AG04450 (cell line): ENCODE results near the gene MIR17HG. TPM values are rescaled to one million over a fixed set of nuclear protein-coding genes. Genes with fewer than 3 reads are reported as not detected.

Experiments
- CTCF ChIA-PET: fragments of 300-600, 350-600 bp; formaldehyde crosslinking; extraction: SDS; loops from one replicate; lab custom pipeline; 2022; ENCODE audit warnings: antibody characterized with exemption, inconsistent platforms; lab: Charles Lee
- POLR2A ChIA-PET: fragments of 350-600 bp; formaldehyde crosslinking; extraction: SDS; loops from one replicate; lab custom pipeline; 2021; ENCODE audit warnings: antibody characterized with exemption, inconsistent platforms; lab: Yijun Ruan, JAX
- DNase-seq: peaks from one replicate; pipeline ENCODE4 v3.0.0-alpha.2; 2011; ENCODE audit warnings: low read depth, low spot score
- H3K27ac ChIP-seq: one replicate; pipeline ENCODE4 v1.5.1; 2012; ENCODE audit warnings: low read depth, low read length, control low read depth
- H3K27me3 ChIP-seq: one replicate; pipeline ENCODE4 v1.6.0; 2012; ENCODE audit warnings: low read length; ENCODE audit not compliant: control insufficient read depth, insufficient read depth
- H3K4me3 ChIP-seq: 2 replicates; pipeline ENCODE4 v1.5.1; 2011; ENCODE audit warnings: mild to moderate bottlenecking, low read depth, low read length, control low read depth
- H3K9me3 ChIP-seq: 2 replicates; pipeline ENCODE4 v1.5.1; 2012; ENCODE audit warnings: low read length; ENCODE audit not compliant: control insufficient read depth, insufficient read depth
- CTCF ChIP-seq: IDR thresholded peaks from 2 replicates; pipeline ENCODE4 v1.5.1; 2011; ENCODE audit warnings: low read depth, low read length, control low read depth, inconsistent platforms
- polyA plus RNA-seq: library from polyadenylated mRNA; depleted of rRNA; stranded (reverse); fragments of >200 nt; gene quantifications from 2 replicates; pipeline ENCODE4 v1.2.3, GENCODE V29; 2011

Gene MIR17HG
- polyA plus RNA-seq, 1 experiment = 1.3 TPM

DNA sequence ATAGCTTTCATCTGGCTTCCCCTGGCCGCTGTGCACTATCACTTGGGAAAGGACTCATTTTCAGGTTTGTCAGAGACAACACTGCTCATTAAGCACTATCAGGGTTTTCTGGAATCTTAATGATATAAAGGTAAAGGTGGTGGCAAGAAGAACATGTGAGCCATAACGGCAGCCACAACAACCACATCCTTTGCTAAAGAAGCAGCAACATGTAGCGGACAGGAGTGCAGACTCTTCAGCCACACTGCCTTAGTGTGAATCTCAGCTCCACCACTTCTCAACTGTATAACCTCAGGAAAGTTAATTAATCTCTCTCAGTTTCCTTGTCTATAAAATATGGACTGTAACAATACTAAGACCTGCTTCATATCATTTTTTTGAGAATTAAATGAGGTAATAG lies 24.1 kb upstream of the MIR17HG start:
- no peak for TF ChIP-seq CTCF

GRCh38 chr13:91326146-91326545 lies 21.3 kb upstream of the MIR17HG start:
- DNase-seq = no peak
- H3K4me3 ChIP-seq = no peak overlapping the region
- POLR2A ChIA-PET = no interaction called here
- no peak for TF ChIP-seq CTCF
- no peak overlapping the region for H3K27ac ChIP-seq
- CTCF ChIA-PET = interaction anchor here (0.6 to 1.4 kb wide), 3 partner anchors 12 to 309 kb away, joined by 3 read pairs; no protein-coding TSS in a partner anchor
- H3K9me3 ChIP-seq = no peaks in the 10 kb centered on the region
- no peaks in the 10 kb centered on the region for H3K27me3 ChIP-seq

More for the DNA sequence above, 24.1 kb upstream of the MIR17HG start:
- ChIA-PET CTCF (no interaction called here), POLR2A (no interaction called here)
- no peaks in the 10 kb centered on the region for H3K9me3 ChIP-seq
- DNase-seq = no peak
- H3K27ac ChIP-seq = no peak overlapping the region
- H3K4me3 ChIP-seq = no peak overlapping the region
- no peaks in the 10 kb centered on the region for H3K27me3 ChIP-seq

DNA sequence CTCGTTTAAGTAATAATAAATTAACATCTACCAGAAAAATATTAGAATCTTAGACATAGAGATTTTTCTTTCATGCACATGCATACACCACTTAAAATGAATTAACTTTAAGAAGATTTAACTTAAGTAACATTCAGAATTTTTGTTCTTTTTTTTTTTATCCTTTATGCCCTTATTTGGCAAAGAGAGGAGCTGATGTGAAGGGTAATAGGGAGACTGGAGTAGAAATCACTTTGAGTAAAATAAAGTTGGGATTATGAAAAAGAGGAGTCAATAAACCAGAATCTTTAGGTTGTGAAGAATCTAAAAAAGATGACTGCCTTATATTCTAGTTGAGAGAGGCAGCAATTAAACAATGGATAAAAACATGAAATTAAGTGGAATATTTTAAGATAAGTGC lies 18.8 kb upstream of the MIR17HG start:
- TF ChIP-seq CTCF = no peak
- Histone ChIP-seq H3K27me3 (no peaks in the 10 kb centered on the region), H3K4me3 (no peak overlapping the region), H3K9me3 (no peaks in the 10 kb centered on the region), H3K27ac (no peak overlapping the region)
- CTCF ChIA-PET = no interaction called here
- POLR2A ChIA-PET = no interaction called here
- no peak for DNase-seq

DNA sequence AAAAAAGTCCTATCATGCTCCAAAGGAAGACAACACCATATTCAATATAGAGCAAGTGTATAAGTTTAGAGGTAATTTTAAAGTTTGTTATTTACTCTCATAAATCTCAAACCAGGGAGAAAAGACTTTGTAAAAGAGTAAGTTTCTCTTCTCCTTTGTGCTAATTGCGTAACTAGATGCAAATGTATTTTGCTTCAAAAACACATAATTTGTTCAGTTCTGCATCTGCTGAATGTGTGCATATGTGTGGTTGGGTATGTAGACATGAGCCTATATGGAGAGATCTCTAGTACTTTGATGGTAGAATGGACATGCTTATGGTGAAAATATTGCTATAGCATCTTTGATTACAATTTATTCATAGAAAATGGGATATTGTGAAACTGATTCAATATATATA lies 17.8 kb upstream of the MIR17HG start:
- POLR2A ChIA-PET = no interaction called here
- CTCF ChIA-PET = no interaction called here
- no peak for TF ChIP-seq CTCF

GRCh38 chr13:91331047-91331915 lies 16.2 kb upstream of the MIR17HG start:
- no peak overlapping the region for H3K27ac ChIP-seq
- H3K9me3 ChIP-seq = no peaks in the 10 kb centered on the region
- no peak for TF ChIP-seq CTCF
- no peak for DNase-seq
- CTCF ChIA-PET = no interaction called here
- H3K27me3 ChIP-seq = peaks cover 5% of the 10 kb centered on the region
- POLR2A ChIA-PET = no interaction called here
- H3K4me3 ChIP-seq = no peak overlapping the region

More for the DNA sequence above, 17.8 kb upstream of the MIR17HG start:
- H3K9me3 ChIP-seq = no peaks in the 10 kb centered on the region
- H3K27ac ChIP-seq = no peak overlapping the region
- no peaks in the 10 kb centered on the region for H3K27me3 ChIP-seq
- H3K4me3 ChIP-seq = no peak overlapping the region
- DNase-seq = no peak
